Lower leg skin (tissue), 4 donors: ENCODE data around the gene MRPS15. TPM values are rescaled to one million over a fixed set of nuclear protein-coding genes. Genes with fewer than 3 reads are reported as not detected.
A peak's percentile ranks its signal among the peaks of the same experiment; 100 is the strongest.
"Not testable (repeated sequence)": the region's sequence is repeated elsewhere in the genome, so short reads cannot be mapped to it uniquely, and the experiment has no call there.

Experiments used
- DNase-seq, 2 donors: peaks; one replicate each; pipeline ENCODE4 v3.0.0-alpha.2; 2019; ENCODE audit warnings: low spot score in 2 of 2
- H3K4me3 ChIP-seq: fragments of 200-600 bp; sonication (generic); 2 replicates; pipeline ENCODE4 v1.5.1; 2017; ENCODE audit warnings: mild to moderate bottlenecking, low read depth; ENCODE audit not compliant: poor library complexity, severe bottlenecking
- POLR2A ChIP-seq, 2 donors: fragments of 450-650 bp; IDR thresholded peaks; one replicate each; pipeline ENCODE4 v1.6.1; 2016 to 2017; ENCODE audit warnings: antibody characterized with exemption in 2 of 2, mild to moderate bottlenecking in 1 of 2, moderate library complexity in 1 of 2
- WGBS, 2 donors: methylation state at CpG; one replicate each; pipeline ENCODE4 v1.1.5; 2018; 5-methylcytosine and 5-hydroxymethylcytosine counted together
- intact Hi-C: fragments of 100-400 bp; cut with DNase I; formaldehyde crosslinking; loops from one replicate; pipeline ENCODE4 v1.15.0; 2023; ENCODE audit warnings: low total_unique reads
- total RNA-seq, 4 donors: library from RNA; depleted of rRNA; stranded (reverse); fragments of >200 nt; gene quantifications; one replicate each; pipeline ENCODE4 v1.1.0, GENCODE V29; 2016
- TF ChIP-seq, protein P1 (sequence below), 3 donors: fragments of 450-650 bp; IDR thresholded peaks; one replicate each; pipeline ENCODE4 v1.5.1; 2016; ENCODE audit warnings: antibody characterized with exemption in 3 of 3, mild to moderate bottlenecking in 3 of 3, moderate library complexity in 2 of 3

MRPS15 gene
- total RNA-seq, 4 donors from 2014 or later = 62.8 to 84.6 (median 65.1) TPM

DNA sequence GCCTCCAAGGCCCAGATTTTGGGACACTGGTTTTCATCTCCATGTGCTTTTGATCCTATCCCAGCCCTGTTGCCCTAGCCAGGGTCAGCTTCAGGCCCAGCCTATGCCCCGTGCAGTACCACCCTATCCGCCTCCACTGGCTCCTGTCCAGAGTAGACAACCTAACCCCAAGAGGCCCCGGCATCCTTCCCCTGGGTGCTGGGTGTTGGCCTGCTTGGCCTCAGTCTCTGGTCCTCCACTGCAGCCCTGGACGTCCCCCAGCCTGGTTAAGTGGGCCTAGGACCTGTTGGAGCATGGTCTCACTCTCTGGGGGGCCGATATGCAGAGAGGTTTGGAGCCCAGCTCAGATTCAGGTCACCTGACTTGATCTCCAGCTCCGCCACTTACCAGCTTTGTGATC lies 16.9 kb upstream of the MRPS15 start:
- no peak overlapping the region for H3K4me3 ChIP-seq
- intact Hi-C loops = no loop called here
- no peak for TF ChIP-seq POLR2A (IDR thresholded peaks at IDR 0.05)
- TF ChIP-seq, protein P1, sequence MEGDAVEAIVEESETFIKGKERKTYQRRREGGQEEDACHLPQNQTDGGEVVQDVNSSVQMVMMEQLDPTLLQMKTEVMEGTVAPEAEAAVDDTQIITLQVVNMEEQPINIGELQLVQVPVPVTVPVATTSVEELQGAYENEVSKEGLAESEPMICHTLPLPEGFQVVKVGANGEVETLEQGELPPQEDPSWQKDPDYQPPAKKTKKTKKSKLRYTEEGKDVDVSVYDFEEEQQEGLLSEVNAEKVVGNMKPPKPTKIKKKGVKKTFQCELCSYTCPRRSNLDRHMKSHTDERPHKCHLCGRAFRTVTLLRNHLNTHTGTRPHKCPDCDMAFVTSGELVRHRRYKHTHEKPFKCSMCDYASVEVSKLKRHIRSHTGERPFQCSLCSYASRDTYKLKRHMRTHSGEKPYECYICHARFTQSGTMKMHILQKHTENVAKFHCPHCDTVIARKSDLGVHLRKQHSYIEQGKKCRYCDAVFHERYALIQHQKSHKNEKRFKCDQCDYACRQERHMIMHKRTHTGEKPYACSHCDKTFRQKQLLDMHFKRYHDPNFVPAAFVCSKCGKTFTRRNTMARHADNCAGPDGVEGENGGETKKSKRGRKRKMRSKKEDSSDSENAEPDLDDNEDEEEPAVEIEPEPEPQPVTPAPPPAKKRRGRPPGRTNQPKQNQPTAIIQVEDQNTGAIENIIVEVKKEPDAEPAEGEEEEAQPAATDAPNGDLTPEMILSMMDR (IDR thresholded peaks at IDR 0.05) = no peak
- WGBS, 2 donors = 84% methylated on average over 6 of the region's 6 CpGs
- DNase-seq = peak in 1 of 2 donors; percentile 68

- TF ChIP-seq POLR2A (IDR thresholded peaks at IDR 0.05) = no peak
- TF ChIP-seq, protein P1 (IDR thresholded peaks at IDR 0.05) = no peak
- no peak overlapping the region for H3K4me3 ChIP-seq
- WGBS, 2 donors = 89 to 94% methylated on average over 2 of the region's 2 CpGs
Observed at GRCh38 chr1:36480161-36480560, 16.0 kb upstream of the MRPS15 start.

DNA sequence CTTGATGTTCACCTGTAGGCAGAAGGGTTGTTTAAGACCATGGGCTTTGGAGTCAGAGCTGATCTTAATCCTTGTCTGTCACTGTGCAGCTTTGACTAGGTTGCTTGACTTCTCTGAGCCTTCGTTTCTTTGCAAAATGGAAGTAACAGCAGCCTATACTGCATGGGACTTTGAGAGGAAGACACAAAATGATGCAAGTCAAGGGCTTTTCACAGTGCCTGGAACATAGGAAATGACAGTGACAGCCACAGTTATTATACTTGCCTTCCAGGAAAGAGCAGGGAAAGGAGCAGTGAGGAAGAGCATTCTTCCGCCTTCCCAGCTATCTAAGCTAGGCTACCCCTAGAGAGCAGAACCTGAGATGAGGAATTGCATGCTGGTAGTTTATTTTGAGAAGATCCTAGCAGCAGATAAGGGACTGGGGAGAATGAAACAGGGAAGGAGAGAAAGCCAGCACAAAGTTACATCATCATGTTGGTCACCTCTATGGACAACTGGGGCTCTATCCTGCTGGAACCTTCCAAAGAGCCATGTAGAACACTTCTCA lies 15.4 kb upstream of the MRPS15 start:
- H3K4me3 ChIP-seq = no peak overlapping the region
- intact Hi-C loops = no loop called here
- no peak for DNase-seq
- 80 to 94% methylated on average over 2 of the region's 2 CpGs for WGBS, 2 donors
- no peak for TF ChIP-seq POLR2A (IDR thresholded peaks at IDR 0.05)
- TF ChIP-seq, protein P1 (IDR thresholded peaks at IDR 0.05) = no peak

More at GRCh38 chr1:36480161-36480560, 16.0 kb upstream of the MRPS15 start:
- intact Hi-C loops = no loop called here
- DNase-seq = peak in 1 of 2 donors; percentile 56

DNA sequence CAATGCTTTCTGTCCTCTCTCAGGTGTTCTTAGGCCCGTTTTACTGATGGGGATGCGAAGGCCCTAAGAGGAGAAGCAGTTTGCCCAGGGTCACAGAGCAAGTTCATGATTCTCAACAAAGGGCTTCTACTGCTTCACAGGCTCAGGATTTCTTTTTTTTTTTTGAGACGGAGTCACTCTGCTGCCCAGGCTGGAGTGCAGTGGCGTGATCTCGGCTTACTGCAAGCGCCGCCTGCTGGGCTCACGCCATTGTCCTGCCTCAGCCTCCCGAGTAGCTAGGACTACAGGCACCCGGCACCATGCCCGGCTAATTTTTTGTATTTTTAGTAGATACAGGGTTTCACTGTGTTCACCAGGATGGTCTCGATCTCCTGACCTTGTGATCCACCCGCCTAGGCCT lies 13.4 kb upstream of the MRPS15 start:
- DNase-seq, H3K4me3 ChIP-seq, intact Hi-C loops: not testable (repeated sequence)
- 88% methylated on average over 13 of the region's 13 CpGs for WGBS, 2 donors

- 82 to 85% methylated on average over 5 of the region's 5 CpGs for WGBS, 2 donors
- H3K4me3 ChIP-seq = no peak overlapping the region
- intact Hi-C loops = no loop called here
- no peak for DNase-seq
- TF ChIP-seq POLR2A (IDR thresholded peaks at IDR 0.05) = no peak
- TF ChIP-seq, protein P1 (IDR thresholded peaks at IDR 0.05) = no peak
Observed at GRCh38 chr1:36476945-36477344, 12.8 kb upstream of the MRPS15 start.

DNA sequence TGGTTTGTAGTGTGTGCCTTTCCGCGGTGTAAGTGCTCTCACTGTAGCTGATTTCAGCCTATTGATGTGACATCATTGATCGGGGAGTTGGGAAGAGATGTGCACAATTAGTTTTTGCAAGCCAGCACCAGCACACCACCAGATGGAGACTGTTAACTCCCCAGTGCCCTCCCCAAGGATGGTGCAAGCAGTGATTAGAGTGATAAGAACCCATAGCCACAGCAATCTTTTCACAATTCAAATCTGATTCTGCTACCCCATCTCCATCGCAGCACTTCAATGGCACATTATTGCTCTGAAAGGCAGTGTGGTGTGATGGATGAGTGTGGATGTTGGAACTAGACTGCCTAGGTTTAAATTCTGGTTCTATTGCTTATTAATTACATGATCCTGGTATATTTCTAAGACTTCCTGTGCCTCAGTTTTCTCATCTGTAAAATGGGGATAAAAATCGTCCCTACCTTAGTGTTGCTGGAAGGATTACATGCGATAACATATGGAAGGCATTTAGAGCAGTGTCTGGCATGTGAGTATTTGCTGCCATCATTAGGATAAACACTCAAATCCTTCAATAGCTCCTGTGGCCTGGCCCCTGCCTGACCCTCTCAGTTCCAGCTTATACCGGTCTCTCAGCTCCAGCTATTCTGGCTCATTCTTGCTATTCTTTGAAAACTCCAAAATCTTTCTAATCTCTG lies 11.9 kb upstream of the MRPS15 start:
- no peak for DNase-seq
- H3K4me3 ChIP-seq = no peak overlapping the region
- 86 to 91% methylated on average over 7 of the region's 7 CpGs for WGBS, 2 donors
- TF ChIP-seq, protein P1 (IDR thresholded peaks at IDR 0.05) = no peak
- no peak for TF ChIP-seq POLR2A (IDR thresholded peaks at IDR 0.05)
- intact Hi-C loops = no loop called here
